MM.1S (cell line): ENCODE results near the gene ITK.

ENCODE experiments used
- DNase-seq: peaks from one replicate; pipeline ENCODE4 v3.0.0-alpha.2; 2015
- H2AFZ ChIP-seq: fragments of 300-600 bp; sonication (generic); 2 replicates; pipeline ENCODE4 v1.6.0; 2016; ENCODE audit warnings: antibody characterized with exemption, low read length
- H3F3A ChIP-seq: fragments of 300-600 bp; sonication (generic); 2 replicates; pipeline ENCODE4 v1.6.1; 2016; ENCODE audit warnings: mild to moderate bottlenecking, antibody characterized with exemption, low read length, moderate library complexity, mixed read lengths; ENCODE audit not compliant: insufficient read depth
- H3K27ac ChIP-seq: fragments of 300-600 bp; sonication (generic); 2 replicates; pipeline ENCODE4 v1.5.1; 2016; ENCODE audit warnings: mild to moderate bottlenecking, low read length
- H3K27me3 ChIP-seq: fragments of 300-600 bp; sonication (generic); replicated peaks from 2 replicates; pipeline ENCODE4 v1.6.0; 2016; ENCODE audit warnings: low read length; ENCODE audit not compliant: insufficient read depth
- H3K36me3 ChIP-seq: fragments of 300-600 bp; sonication (generic); replicated peaks from 2 replicates; pipeline ENCODE4 v1.6.1; 2016; ENCODE audit warnings: mild to moderate bottlenecking, low read length, mixed read lengths; ENCODE audit not compliant: insufficient read depth
- H3K4me1 ChIP-seq: fragments of 300-600 bp; sonication (generic); 2 replicates; pipeline ENCODE4 v1.6.1; 2016; ENCODE audit warnings: low read length, mixed read lengths
- H3K4me2 ChIP-seq: fragments of 300-600 bp; sonication (generic); 2 replicates; pipeline ENCODE4 v1.6.0; 2016; ENCODE audit warnings: low read depth, low read length
- H3K4me3 ChIP-seq: fragments of 300-600 bp; sonication (generic); 2 replicates; pipeline ENCODE4 v1.5.1; 2016; ENCODE audit warnings: low read length, mixed read lengths
- H3K79me2 ChIP-seq: fragments of 300-600 bp; sonication (generic); 2 replicates; pipeline ENCODE4 v1.6.1; 2016; ENCODE audit warnings: mixed run types, low read length, mixed read lengths
- H3K9ac ChIP-seq: fragments of 300-600 bp; sonication (generic); 2 replicates; pipeline ENCODE4 v1.6.1; 2016; ENCODE audit warnings: low read length, mixed read lengths
- H3K9me2 ChIP-seq: fragments of 300-600 bp; sonication (generic); replicated peaks from 2 replicates; pipeline ENCODE4 v1.6.1; 2016; ENCODE audit warnings: mild to moderate bottlenecking, low read length, mixed read lengths; ENCODE audit not compliant: insufficient read depth
- H3K9me3 ChIP-seq: fragments of 300-600 bp; sonication (generic); replicated peaks from 2 replicates; pipeline ENCODE4 v1.6.1; 2016; ENCODE audit warnings: mild to moderate bottlenecking, low read length, mixed read lengths; ENCODE audit not compliant: insufficient read depth
- H4K20me1 ChIP-seq: fragments of 300-600 bp; sonication (generic); 2 replicates; pipeline ENCODE4 v1.6.1; 2016; ENCODE audit warnings: mild to moderate bottlenecking, low read length, moderate library complexity, mixed read lengths; ENCODE audit not compliant: insufficient read depth
- CTCF ChIP-seq: fragments of 300-600 bp; sonication (generic); IDR thresholded peaks from 2 replicates; pipeline ENCODE4 v1.5.1; 2016; ENCODE audit warnings: antibody characterized with exemption, low read length, mixed read lengths
- EZH2 ChIP-seq: fragments of 300-600 bp; sonication (generic); optimal IDR thresholded peaks from 2 replicates; pipeline ENCODE3; 2017; ENCODE audit warnings: low read depth, mild to moderate bottlenecking, antibody characterized with exemption, low read length, mixed read lengths
- EZH2phosphoT487 ChIP-seq: fragments of 300-600 bp; sonication (generic); IDR thresholded peaks from 2 replicates; pipeline ENCODE4 v1.6.1; 2018; ENCODE audit warnings: antibody characterized with exemption, low read length

Gene ITK

GRCh38 chr5:157225469-157226422 lies 45.1 kb downstream of the ITK start:
- Histone ChIP-seq H3K9me3 (no peaks in the 10 kb centered on the region), H3K9ac (no peak overlapping the region), H3K4me1 (peaks cover 5% of the 10 kb centered on the region; the same call in 1 of the 2 replicates), H4K20me1 (no peaks in the 10 kb centered on the region), H3K4me3 (no peak overlapping the region), H3K27me3 (no peaks in the 10 kb centered on the region), H3K9me2 (no peaks in the 10 kb centered on the region), H3K79me2 (no peaks in the 10 kb centered on the region), H3K36me3 (no peaks in the 10 kb centered on the region), H2AFZ (no peak overlapping the region), H3K4me2 (no peak overlapping the region), H3F3A (no peaks in the 10 kb centered on the region), H3K27ac (no peak overlapping the region)
- DNase-seq, result no peak
- TF ChIP-seq EZH2 (no peak), CTCF (no peak), EZH2phosphoT487 (no peak)

GRCh38 chr5:157230610-157231009 lies 50.0 kb downstream of the ITK start:
- H3K4me2 ChIP-seq, result no peak overlapping the region
- H3K4me3 ChIP-seq, result no peak overlapping the region
- no peaks in the 10 kb centered on the region for H3K9me2 ChIP-seq
- H3K79me2 ChIP-seq, result no peaks in the 10 kb centered on the region
- no peaks in the 10 kb centered on the region for H3K27me3 ChIP-seq
- no peak overlapping the region for H3K9ac ChIP-seq
- TF ChIP-seq EZH2phosphoT487, result no peak
- TF ChIP-seq CTCF, result no peak
- TF ChIP-seq EZH2, result no peak
- no peaks in the 10 kb centered on the region for H3K4me1 ChIP-seq
- H4K20me1 ChIP-seq, result no peaks in the 10 kb centered on the region
- no peaks in the 10 kb centered on the region for H3K9me3 ChIP-seq
- no peaks in the 10 kb centered on the region for H3K36me3 ChIP-seq
- H2AFZ ChIP-seq, result no peak overlapping the region
- H3F3A ChIP-seq, result no peaks in the 10 kb centered on the region
- H3K27ac ChIP-seq, result no peak overlapping the region
- no peak for DNase-seq

- no peak overlapping the region for H3K4me2 ChIP-seq
- H3K27ac ChIP-seq, result no peak overlapping the region
- no peak for DNase-seq
- H3K9me2 ChIP-seq, result no peaks in the 10 kb centered on the region
- H4K20me1 ChIP-seq, result no peaks in the 10 kb centered on the region
- no peak overlapping the region for H3K4me3 ChIP-seq
- TF ChIP-seq CTCF (no peak), EZH2 (no peak), EZH2phosphoT487 (no peak)
- H3K36me3 ChIP-seq, result no peaks in the 10 kb centered on the region
- H3K9me3 ChIP-seq, result no peaks in the 10 kb centered on the region
- H3K27me3 ChIP-seq, result no peaks in the 10 kb centered on the region
- no peaks in the 10 kb centered on the region for H3K79me2 ChIP-seq
- no peak overlapping the region for H3K9ac ChIP-seq
- H2AFZ ChIP-seq, result no peak overlapping the region
- H3F3A ChIP-seq, result no peaks in the 10 kb centered on the region
- no peaks in the 10 kb centered on the region for H3K4me1 ChIP-seq
Measured at GRCh38 chr5:157232706-157233105, 52.1 kb downstream of the ITK start.
